RPMI8226 (cell line): Measurements from ENCODE around the gene DUXB.

Experiments used
- DNase-seq: peaks from one replicate; pipeline ENCODE4 v3.0.0-alpha.2; 2015

Gene DUXB

DNA sequence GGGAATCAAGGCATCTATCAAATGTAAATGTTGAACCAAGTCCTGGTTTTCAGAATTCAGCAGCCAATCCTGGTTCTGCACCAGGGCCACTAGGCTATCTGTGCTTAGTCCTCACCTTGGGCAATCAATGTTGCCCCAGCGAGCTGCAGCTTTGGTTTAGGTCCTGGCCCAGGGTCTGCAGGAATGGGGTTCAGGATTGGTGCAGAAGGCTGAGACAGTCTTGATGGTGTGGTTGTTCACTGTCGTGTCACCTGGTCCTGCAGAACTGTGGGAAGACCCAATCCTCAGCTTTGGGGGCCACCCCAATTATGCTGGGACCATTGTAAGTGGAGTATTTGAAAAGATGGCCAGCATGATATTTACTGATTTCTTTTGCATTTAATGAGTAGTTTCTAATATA is 43.1 kb downstream of the DUXB start:
- DNase-seq: no peak

DNA sequence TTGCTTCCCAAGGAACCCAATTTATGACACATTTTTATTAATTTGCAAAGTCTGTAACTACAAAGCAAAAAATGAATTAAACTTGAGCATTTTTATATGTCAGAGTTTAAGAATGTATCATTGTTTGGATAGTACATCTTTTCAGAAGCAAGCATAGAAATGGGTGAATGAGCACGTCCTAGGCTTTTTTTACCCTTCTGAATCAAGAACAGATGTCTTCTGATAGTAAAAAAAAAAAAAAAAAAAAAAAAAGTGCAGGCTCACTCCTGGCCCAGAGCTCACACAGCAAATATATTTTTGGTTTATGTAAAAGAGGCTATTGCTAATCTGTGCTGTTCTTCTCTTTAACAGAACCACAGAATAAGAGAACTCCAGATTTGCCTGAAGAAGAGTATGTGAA is 47.3 kb downstream of the DUXB start:
- DNase-seq: no peak

DNA sequence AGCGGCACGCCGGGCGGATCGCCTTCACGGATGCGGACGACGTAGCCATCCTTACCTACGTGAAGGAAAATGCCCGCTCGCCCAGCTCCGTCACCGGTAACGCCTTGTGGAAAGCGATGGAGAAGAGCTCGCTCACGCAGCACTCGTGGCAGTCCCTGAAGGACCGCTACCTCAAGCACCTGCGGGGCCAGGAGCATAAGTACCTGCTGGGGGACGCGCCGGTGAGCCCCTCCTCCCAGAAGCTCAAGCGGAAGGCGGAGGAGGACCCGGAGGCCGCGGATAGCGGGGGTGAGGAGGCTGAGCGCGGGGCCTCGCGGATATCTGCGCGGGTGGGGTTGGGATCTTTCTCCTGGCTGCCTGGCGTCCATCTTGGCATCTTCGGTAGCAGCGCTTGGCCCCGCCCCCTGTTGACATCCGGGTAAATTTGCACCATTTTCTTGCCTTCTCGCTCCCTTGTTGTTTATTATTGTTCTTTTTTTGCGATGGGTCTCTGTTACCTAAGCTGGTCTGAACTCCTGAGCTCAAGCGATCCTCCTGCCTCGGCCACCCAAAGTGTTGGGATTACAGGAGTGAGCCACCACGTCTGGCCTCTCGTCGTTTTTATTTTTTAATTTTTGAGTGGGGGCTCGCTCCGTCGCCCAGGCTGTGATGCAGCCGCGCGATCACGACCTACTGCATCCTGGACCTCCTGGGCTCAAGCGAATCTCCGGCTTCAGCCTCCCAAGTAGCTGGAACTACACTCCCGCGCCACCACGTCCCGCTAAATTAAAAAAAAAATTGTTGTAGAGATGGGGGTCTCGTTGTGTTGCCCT is 52.8 kb downstream of the DUXB start:
- DNase-seq: peak; percentile 85

DNA sequence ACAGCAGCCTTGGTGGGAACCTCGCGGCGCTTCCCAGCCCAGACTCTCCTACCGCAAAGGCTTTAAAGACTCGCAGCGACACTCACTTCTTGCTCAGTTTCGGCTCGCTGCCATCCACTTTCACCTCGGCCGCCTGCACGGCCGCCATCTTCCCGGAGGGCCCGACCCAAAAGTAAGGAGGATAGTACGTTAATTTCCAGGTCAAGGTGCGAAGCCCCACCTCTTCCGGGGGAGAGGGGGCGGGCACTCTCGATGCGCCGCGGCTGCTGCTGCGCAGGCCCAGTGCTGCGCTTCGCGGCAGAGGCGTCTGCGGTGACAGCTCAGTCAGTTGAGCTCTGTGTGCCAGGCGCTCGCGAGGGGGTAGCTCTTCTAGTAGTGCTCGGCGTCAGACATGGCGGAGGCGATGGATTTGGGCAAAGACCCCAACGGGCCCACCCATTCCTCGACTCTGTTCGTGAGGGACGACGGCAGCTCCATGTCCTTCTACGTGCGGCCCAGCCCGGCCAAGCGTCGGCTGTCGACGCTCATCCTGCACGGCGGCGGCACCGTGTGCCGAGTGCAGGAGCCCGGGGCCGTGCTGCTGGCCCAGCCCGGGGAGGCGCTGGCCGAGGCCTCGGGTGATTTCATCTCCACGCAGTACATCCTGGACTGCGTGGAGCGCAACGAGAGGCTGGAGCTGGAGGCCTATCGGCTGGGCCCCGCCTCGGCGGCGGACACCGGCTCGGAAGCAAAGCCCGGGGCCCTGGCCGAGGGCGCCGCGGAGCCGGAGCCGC is 53.6 kb downstream of the DUXB start, which contains the start of the genes KARS1 and TERF2IP:
Gene KARS1 (minus strand): TSS at position 174 of the 773 bp plus-strand sequence. CDS start 26 bp downstream, at position 148.
Gene TERF2IP (plus strand): TSS at position 282 of the 773 bp plus-strand sequence. CDS start 110 bp downstream, at position 392.
- DNase-seq: peak; percentile 98

DNA sequence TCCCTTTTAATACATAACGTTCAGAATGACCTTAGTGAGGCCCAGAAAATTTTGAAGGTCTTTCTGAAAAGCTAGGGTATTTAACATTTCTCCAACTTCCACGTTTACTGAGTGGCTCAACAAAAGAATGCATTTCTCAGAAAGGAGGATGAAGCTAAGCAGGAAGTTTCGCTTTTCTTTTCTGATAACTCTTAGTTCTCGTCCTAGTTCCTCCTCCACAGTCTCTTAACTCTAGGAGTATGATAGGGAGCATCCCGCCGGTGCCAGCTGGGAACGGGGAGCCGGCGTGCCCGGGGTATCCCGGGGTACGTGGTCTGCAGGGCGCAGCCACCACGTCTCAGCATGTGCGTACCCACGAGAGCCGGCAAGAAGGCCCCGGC is 54.2 kb downstream of the DUXB start:
- no peak for DNase-seq

DNA sequence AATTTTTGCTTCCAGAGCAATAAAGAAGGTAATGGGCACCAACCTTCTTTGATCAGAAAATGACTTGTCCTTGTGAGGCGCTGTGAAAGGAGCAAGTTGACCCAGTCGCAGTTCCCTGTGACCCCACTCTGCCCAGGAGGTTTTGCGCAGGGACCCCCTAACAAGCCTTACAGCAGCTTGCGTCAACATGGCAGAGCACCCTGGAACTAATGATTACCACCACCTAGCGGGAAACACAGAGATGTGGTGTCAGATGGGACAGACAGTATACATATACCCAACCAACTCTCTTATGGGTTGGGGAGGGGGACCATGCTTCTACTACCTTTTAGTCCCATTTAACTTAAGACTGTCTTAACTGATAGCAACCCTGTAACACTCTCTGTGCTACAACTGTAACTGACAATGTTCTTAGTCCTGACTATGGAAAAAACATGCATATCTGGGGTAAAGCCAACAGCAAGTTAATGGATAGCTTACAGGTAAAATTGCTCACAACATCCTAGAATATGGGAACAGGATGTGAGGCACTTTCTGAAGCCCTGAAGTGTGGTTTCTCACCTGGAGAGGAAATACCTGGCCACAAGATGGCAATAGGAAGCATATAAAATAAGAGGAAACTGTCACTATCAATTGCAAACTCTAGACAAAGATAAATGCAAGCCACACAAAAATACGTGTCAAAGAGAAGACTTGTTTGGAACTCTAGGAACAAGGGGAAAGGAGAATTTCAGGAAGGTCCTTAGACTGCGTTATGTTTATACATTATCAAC is 56.8 kb downstream of the DUXB start:
- DNase-seq: no peak
